Measurements from ENCODE around the gene XPNPEP3.

DNA sequence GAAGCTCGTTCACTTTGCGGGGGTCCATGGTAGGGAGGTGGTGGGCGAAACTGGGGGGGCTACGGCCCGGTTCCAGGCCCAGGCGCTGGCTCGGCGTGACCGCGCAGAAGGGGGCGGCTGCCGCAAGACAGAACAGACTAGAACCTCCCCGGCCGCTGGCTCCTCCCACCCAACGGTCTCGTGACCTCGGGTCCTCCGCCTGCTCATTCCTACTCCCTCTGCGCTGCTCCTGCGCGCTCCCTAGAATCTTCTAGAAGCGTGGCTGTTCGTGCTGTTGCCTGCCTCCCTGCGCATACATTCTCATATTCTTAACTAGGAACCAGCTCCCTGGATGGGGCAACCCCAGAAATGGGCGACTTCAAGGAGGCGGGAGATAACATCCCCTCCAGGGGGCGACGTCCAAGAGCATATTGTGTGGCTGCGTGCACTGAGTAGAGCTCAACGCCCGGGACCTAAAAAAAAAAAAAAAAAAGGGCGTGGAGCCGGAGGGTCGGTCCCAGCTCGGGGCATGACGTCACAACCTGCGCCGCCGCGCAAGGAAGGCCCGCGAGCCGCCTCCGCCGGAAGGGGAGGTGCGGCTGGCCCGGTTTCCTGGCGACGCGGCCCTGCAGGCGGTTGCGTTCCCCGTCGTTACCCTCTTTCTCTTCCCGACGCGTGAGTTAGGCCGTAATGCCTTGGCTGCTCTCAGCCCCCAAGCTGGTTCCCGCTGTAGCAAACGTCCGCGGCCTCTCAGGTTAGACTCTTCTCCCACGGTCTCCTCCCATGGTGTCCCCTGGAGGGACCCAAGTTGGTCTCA lies at the start of gene XPNPEP3, which contains the start of gene ST13:
- TF ChIP-seq POLR2AphosphoS5 (IDR thresholded peaks at IDR 0.05; ENCODE audit: low read depth, low read length) (peak; percentile 57; the same call in 1 of the 2 replicates), TAF1 (IDR thresholded peaks at IDR 0.05; ENCODE audit: borderline replicate concordance, insufficient read depth, low read length) (peak; percentile 72; the same call in 1 of the 2 replicates)
- TF ChIP-seq, protein P1, sequence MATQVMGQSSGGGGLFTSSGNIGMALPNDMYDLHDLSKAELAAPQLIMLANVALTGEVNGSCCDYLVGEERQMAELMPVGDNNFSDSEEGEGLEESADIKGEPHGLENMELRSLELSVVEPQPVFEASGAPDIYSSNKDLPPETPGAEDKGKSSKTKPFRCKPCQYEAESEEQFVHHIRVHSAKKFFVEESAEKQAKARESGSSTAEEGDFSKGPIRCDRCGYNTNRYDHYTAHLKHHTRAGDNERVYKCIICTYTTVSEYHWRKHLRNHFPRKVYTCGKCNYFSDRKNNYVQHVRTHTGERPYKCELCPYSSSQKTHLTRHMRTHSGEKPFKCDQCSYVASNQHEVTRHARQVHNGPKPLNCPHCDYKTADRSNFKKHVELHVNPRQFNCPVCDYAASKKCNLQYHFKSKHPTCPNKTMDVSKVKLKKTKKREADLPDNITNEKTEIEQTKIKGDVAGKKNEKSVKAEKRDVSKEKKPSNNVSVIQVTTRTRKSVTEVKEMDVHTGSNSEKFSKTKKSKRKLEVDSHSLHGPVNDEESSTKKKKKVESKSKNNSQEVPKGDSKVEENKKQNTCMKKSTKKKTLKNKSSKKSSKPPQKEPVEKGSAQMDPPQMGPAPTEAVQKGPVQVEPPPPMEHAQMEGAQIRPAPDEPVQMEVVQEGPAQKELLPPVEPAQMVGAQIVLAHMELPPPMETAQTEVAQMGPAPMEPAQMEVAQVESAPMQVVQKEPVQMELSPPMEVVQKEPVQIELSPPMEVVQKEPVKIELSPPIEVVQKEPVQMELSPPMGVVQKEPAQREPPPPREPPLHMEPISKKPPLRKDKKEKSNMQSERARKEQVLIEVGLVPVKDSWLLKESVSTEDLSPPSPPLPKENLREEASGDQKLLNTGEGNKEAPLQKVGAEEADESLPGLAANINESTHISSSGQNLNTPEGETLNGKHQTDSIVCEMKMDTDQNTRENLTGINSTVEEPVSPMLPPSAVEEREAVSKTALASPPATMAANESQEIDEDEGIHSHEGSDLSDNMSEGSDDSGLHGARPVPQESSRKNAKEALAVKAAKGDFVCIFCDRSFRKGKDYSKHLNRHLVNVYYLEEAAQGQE (IDR thresholded peaks at IDR 0.05; ENCODE audit: insufficient read depth in 1 of 2, low read depth in 2 of 2, low read length in 2 of 2), result no peak
